Amniotic stem cell (primary cell): ENCODE results near the gene PPP4R3A.
"Not testable (repeated sequence)": the region's sequence is repeated elsewhere in the genome, so short reads cannot be mapped to it uniquely, and the experiment has no call there.

Source experiments
- DNase-seq: peaks from one replicate; lab custom pipeline; 2025; lab: John Stamatoyannopoulos, UW

The PPP4R3A gene

GRCh38 chr14:91436266-91436665 lies 73.8 kb downstream of the PPP4R3A start:
- not testable (repeated sequence) for DNase-seq

- DNase-seq, result no peak
Measured at GRCh38 chr14:91429385-91429784, 80.7 kb downstream of the PPP4R3A start.

- not testable (repeated sequence) for DNase-seq
Measured at GRCh38 chr14:91428931-91429330, 81.2 kb downstream of the PPP4R3A start.

GRCh38 chr14:91425531-91425944 lies 84.6 kb downstream of the PPP4R3A start:
- not testable (repeated sequence) for DNase-seq

GRCh38 chr14:91424813-91425530 lies 85.1 kb downstream of the PPP4R3A start:
- no peak for DNase-seq

GRCh38 chr14:91420686-91421085 lies 89.4 kb downstream of the PPP4R3A start:
- DNase-seq, result no peak

- DNase-seq, result no peak
Measured at GRCh38 chr14:91419451-91419850, 90.7 kb downstream of the PPP4R3A start.

GRCh38 chr14:91419044-91419397 lies 91.1 kb downstream of the PPP4R3A start:
- DNase-seq, result no peak

- DNase-seq, result no peak
Measured at GRCh38 chr14:91418387-91419043, 91.6 kb downstream of the PPP4R3A start.

GRCh38 chr14:91417983-91418386 lies 92.1 kb downstream of the PPP4R3A start:
- DNase-seq, result no peak

- no peak for DNase-seq
Measured at GRCh38 chr14:91417120-91417982, 92.8 kb downstream of the PPP4R3A start, which contains the start of gene CCDC88C. Gene CCDC88C, minus strand, starts transcription at chr14:91417820. Its CDS starts 130 bp downstream, at chr14:91417690.

GRCh38 chr14:91416744-91417119 lies 93.4 kb downstream of the PPP4R3A start:
- no peak for DNase-seq

- DNase-seq, result no peak
Measured at GRCh38 chr14:91415794-91416743, 94.0 kb downstream of the PPP4R3A start.

- no peak for DNase-seq
Measured at GRCh38 chr14:91414475-91414833, 95.7 kb downstream of the PPP4R3A start.

GRCh38 chr14:91413547-91414474 lies 96.3 kb downstream of the PPP4R3A start:
- DNase-seq, result no peak

GRCh38 chr14:91412939-91413338 lies 97.2 kb downstream of the PPP4R3A start:
- no peak for DNase-seq

- no peak for DNase-seq
Measured at GRCh38 chr14:91410771-91411536, 99.2 kb downstream of the PPP4R3A start.

GRCh38 chr14:91409928-91410718 lies 100.0 kb downstream of the PPP4R3A start:
- DNase-seq, result no peak

GRCh38 chr14:91409240-91409639 lies 100.9 kb downstream of the PPP4R3A start:
- DNase-seq, result not testable (repeated sequence)
